ENCODE measurements around the gene FAF2.

- TF ChIP-seq CTCF (IDR thresholded peaks at IDR 0.05), result peak in 1 of 4 experiments; percentile 26
- peak; percentile 57 to 69 for TF ChIP-seq POLR2A (IDR thresholded peaks at IDR 0.05)
Measured at GRCh38 chr5:176536902-176537553, 88.8 kb downstream of the FAF2 start, which contains the start of gene RNF44.
